ENCODE data around the gene LRPAP1. TPM values are rescaled to one million over a fixed set of nuclear protein-coding genes. Genes with fewer than 3 reads are reported as not detected.

Gene LRPAP1
- total and polyA plus RNA-seq, 2 donors (not counting 1 experiment from before 2014, with no cell fraction given) = 62.9 to 80.5 TPM

DNA sequence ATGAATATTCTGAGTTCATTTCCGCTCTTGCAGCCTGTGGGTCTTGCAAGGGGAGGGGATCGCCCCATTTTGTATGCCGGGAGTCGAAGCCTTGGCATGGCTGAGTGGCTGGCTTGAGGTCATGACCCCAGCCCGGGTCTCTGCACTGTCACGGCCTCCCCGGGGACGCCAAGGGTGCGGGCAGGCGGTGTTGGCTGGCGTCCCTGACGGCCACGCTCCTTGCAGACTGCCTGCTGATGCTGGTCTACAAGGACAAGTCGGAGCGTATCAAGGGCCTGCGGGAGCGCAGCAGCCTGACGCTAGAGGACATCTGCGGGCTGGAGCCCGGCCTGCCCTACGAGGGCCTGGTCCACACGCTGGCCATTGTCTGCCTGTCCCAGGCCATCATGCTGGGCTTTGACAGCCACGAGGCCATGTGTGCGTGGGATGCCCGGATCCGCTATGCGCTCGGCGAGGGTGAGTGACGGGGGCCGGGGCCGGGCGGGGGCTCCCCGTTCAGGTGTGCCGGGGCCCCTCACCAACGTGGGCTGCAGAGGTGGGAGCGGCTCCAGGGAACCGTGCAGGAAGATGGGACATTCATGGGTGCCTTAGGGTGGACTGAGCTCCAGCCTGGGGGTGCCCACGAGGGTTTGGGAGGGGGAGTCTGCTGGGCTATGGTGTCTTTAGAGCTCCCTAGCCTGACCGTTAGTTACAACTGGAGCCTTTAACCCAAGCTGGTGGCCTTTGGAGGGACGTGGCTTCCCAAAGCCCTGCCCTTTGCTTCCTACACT, 58.9 kb downstream of the LRPAP1 start:
- Histone ChIP-seq H4K20me1 (ENCODE audit: control insufficient read depth, extremely low read depth, insufficient read depth, low read length) (no peaks in the 10 kb centered on the region), H3K27me3 (ENCODE audit: control insufficient read depth, insufficient read depth, low read length) (peaks cover 4% of the 10 kb centered on the region), H3K4me3 (replicated peaks in 1 of 4; ENCODE audit: control extremely low read depth in 1 of 4, insufficient read depth in 1 of 4, low read depth in 3 of 4, low read length in 4 of 4) (no peak overlapping the region), H3K36me3 (ENCODE audit: control insufficient read depth, insufficient read depth, low read length) (no peaks in the 10 kb centered on the region), H3K27ac (ENCODE audit: insufficient read depth, low read length) (no peak overlapping the region), H3K4me1 (ENCODE audit: control insufficient read depth, extremely low read depth, insufficient read depth, low read length) (no peaks in the 10 kb centered on the region), H3K4me2 (ENCODE audit: extremely low read depth, insufficient read depth, low read length) (no peak overlapping the region), H3K9ac (ENCODE audit: insufficient read depth, low read length) (no peak overlapping the region), H2AFZ (ENCODE audit: low read length) (no peak overlapping the region), H3K9me3 (ENCODE audit: control insufficient read depth, insufficient read depth, low read depth, low read length) (peaks cover 3% of the 10 kb centered on the region), H3K79me2 (ENCODE audit: control insufficient read depth, insufficient read depth, low read length) (no peaks in the 10 kb centered on the region)
- no peak for DNase-seq (ENCODE audit: low read depth in 2 of 2)
- no peak for TF ChIP-seq EZH2 (IDR thresholded peaks at IDR 0.05; ENCODE audit: low read length, missing control alignments)
- TF ChIP-seq, protein P1, sequence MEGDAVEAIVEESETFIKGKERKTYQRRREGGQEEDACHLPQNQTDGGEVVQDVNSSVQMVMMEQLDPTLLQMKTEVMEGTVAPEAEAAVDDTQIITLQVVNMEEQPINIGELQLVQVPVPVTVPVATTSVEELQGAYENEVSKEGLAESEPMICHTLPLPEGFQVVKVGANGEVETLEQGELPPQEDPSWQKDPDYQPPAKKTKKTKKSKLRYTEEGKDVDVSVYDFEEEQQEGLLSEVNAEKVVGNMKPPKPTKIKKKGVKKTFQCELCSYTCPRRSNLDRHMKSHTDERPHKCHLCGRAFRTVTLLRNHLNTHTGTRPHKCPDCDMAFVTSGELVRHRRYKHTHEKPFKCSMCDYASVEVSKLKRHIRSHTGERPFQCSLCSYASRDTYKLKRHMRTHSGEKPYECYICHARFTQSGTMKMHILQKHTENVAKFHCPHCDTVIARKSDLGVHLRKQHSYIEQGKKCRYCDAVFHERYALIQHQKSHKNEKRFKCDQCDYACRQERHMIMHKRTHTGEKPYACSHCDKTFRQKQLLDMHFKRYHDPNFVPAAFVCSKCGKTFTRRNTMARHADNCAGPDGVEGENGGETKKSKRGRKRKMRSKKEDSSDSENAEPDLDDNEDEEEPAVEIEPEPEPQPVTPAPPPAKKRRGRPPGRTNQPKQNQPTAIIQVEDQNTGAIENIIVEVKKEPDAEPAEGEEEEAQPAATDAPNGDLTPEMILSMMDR (conservative IDR thresholded peaks at IDR 0.05 in 1 of 2, IDR thresholded peaks at IDR 0.05 in 1 of 2; ENCODE audit: low read depth in 1 of 2, low read length in 2 of 2) = no peak

- H4K20me1 ChIP-seq (ENCODE audit: control insufficient read depth, extremely low read depth, insufficient read depth, low read length) = no peaks in the 10 kb centered on the region
- H3K4me2 ChIP-seq (ENCODE audit: extremely low read depth, insufficient read depth, low read length) = no peak overlapping the region
- H3K27me3 ChIP-seq (ENCODE audit: control insufficient read depth, insufficient read depth, low read length) = peaks cover 4% of the 10 kb centered on the region
- no peaks in the 10 kb centered on the region for H3K4me1 ChIP-seq (ENCODE audit: control insufficient read depth, extremely low read depth, insufficient read depth, low read length)
- no peaks in the 10 kb centered on the region for H3K36me3 ChIP-seq (ENCODE audit: control insufficient read depth, insufficient read depth, low read length)
- no peak overlapping the region for H3K27ac ChIP-seq (ENCODE audit: insufficient read depth, low read length)
- no peak for DNase-seq (ENCODE audit: low read depth in 2 of 2)
- no peak overlapping the region for H3K4me3 ChIP-seq (replicated peaks in 1 of 4; ENCODE audit: control extremely low read depth in 1 of 4, insufficient read depth in 1 of 4, low read depth in 3 of 4, low read length in 4 of 4)
- H3K9ac ChIP-seq (ENCODE audit: insufficient read depth, low read length) = no peak overlapping the region
- H3K79me2 ChIP-seq (ENCODE audit: control insufficient read depth, insufficient read depth, low read length) = no peaks in the 10 kb centered on the region
- peaks cover 4% of the 10 kb centered on the region for H3K9me3 ChIP-seq (ENCODE audit: control insufficient read depth, insufficient read depth, low read depth, low read length)
- TF ChIP-seq, protein P1 (conservative IDR thresholded peaks at IDR 0.05 in 1 of 2, IDR thresholded peaks at IDR 0.05 in 1 of 2; ENCODE audit: low read depth in 1 of 2, low read length in 2 of 2) = no peak
- no peak for TF ChIP-seq EZH2 (IDR thresholded peaks at IDR 0.05; ENCODE audit: low read length, missing control alignments)
- H2AFZ ChIP-seq (ENCODE audit: low read length) = no peak overlapping the region
Measured at GRCh38 chr4:3472411-3473141, 59.6 kb downstream of the LRPAP1 start.

GRCh38 chr4:3471886-3472285, 60.3 kb downstream of the LRPAP1 start:
- no peak for DNase-seq (ENCODE audit: low read depth in 2 of 2)
- Histone ChIP-seq H3K4me3 (replicated peaks in 1 of 4; ENCODE audit: control extremely low read depth in 1 of 4, insufficient read depth in 1 of 4, low read depth in 3 of 4, low read length in 4 of 4) (no peak overlapping the region), H3K27ac (ENCODE audit: insufficient read depth, low read length) (no peak overlapping the region), H3K4me2 (ENCODE audit: extremely low read depth, insufficient read depth, low read length) (no peak overlapping the region), H3K9ac (ENCODE audit: insufficient read depth, low read length) (no peak overlapping the region), H3K4me1 (ENCODE audit: control insufficient read depth, extremely low read depth, insufficient read depth, low read length) (no peaks in the 10 kb centered on the region), H4K20me1 (ENCODE audit: control insufficient read depth, extremely low read depth, insufficient read depth, low read length) (no peaks in the 10 kb centered on the region), H3K36me3 (ENCODE audit: control insufficient read depth, insufficient read depth, low read length) (no peaks in the 10 kb centered on the region), H3K79me2 (ENCODE audit: control insufficient read depth, insufficient read depth, low read length) (no peaks in the 10 kb centered on the region), H2AFZ (ENCODE audit: low read length) (no peak overlapping the region), H3K9me3 (ENCODE audit: control insufficient read depth, insufficient read depth, low read depth, low read length) (peaks cover 4% of the 10 kb centered on the region), H3K27me3 (ENCODE audit: control insufficient read depth, insufficient read depth, low read length) (peaks cover 4% of the 10 kb centered on the region)
- TF ChIP-seq, protein P1 (conservative IDR thresholded peaks at IDR 0.05 in 1 of 2, IDR thresholded peaks at IDR 0.05 in 1 of 2; ENCODE audit: low read depth in 1 of 2, low read length in 2 of 2) = no peak
- no peak for TF ChIP-seq EZH2 (IDR thresholded peaks at IDR 0.05; ENCODE audit: low read length, missing control alignments)

All from fibroblast of lung (primary cell).